OCI-LY1 (cell line): ENCODE data around the gene MRPL51.
"Not testable (repeated sequence)": the region's sequence is repeated elsewhere in the genome, so short reads cannot be mapped to it uniquely, and the experiment has no call there.

ENCODE experiments used
- H2AFZ ChIP-seq: fragments of 200-600 bp; sonication (generic), shearing (Covaris generic); 2 replicates; pipeline ENCODE4 v1.6.0; 2014; ENCODE audit warnings: antibody characterized with exemption, mild to moderate bottlenecking, low read length
- H3F3A ChIP-seq: fragments of 200-600 bp; sonication (generic), shearing (Covaris generic); 2 replicates; pipeline ENCODE4 v1.6.0; 2014; ENCODE audit warnings: mild to moderate bottlenecking, antibody characterized with exemption, low read length, moderate library complexity; ENCODE audit not compliant: insufficient read depth
- H3K27ac ChIP-seq: fragments of 200-600 bp; sonication (generic); 2 replicates; pipeline ENCODE4 v1.5.1; 2014; ENCODE audit warnings: low read length, mixed run types, mild to moderate bottlenecking, low read depth; ENCODE audit not compliant: poor library complexity, severe bottlenecking
- H3K27me3 ChIP-seq: fragments of 200-600 bp; sonication (generic); 2 replicates; pipeline ENCODE4 v1.6.0; 2014; ENCODE audit warnings: antibody characterized with exemption, mild to moderate bottlenecking, low read length, moderate library complexity; ENCODE audit not compliant: insufficient read depth
- H3K36me3 ChIP-seq: fragments of 200-600 bp; sonication (generic); 2 replicates; pipeline ENCODE4 v1.6.1; 2014; ENCODE audit warnings: mild to moderate bottlenecking, antibody characterized with exemption, low read length, moderate library complexity, mixed read lengths; ENCODE audit not compliant: insufficient read depth
- H3K4me1 ChIP-seq: fragments of 200-600 bp; sonication (generic); 2 replicates; pipeline ENCODE4 v1.5.1; 2014; ENCODE audit warnings: mild to moderate bottlenecking, low read length, moderate library complexity; ENCODE audit not compliant: insufficient read depth, severe bottlenecking
- H3K4me2 ChIP-seq: fragments of 200-600 bp; sonication (generic), shearing (Covaris generic); 2 replicates; pipeline ENCODE4 v1.6.1; 2014; ENCODE audit warnings: low read length
- H3K4me3 ChIP-seq: fragments of 200-600 bp; sonication (generic); 2 replicates; pipeline ENCODE4 v1.5.1; 2014; ENCODE audit warnings: low read length, low read depth, mild to moderate bottlenecking, mixed read lengths; ENCODE audit not compliant: poor library complexity, severe bottlenecking
- H3K79me2 ChIP-seq: fragments of 200-600 bp; shearing (Covaris generic); 2 replicates; pipeline ENCODE4 v1.6.1; 2016; ENCODE audit warnings: mixed run types, low read length, mixed read lengths; ENCODE audit not compliant: insufficient read depth
- H3K9ac ChIP-seq: fragments of 200-600 bp; sonication (generic), shearing (Covaris generic); 2 replicates; pipeline ENCODE4 v1.6.1; 2014; ENCODE audit warnings: mild to moderate bottlenecking, low read length, mixed read lengths
- H3K9me2 ChIP-seq: fragments of 200-600 bp; sonication (generic), shearing (Covaris generic); 2 replicates; pipeline ENCODE4 v1.6.1; 2014; ENCODE audit warnings: low read depth, mild to moderate bottlenecking, low read length, mixed read lengths
- H3K9me3 ChIP-seq: fragments of 200-600 bp; shearing (Covaris generic); 2 replicates; pipeline ENCODE4 v1.6.1; 2014; ENCODE audit warnings: low read length, mixed read lengths
- H4K20me1 ChIP-seq: fragments of 200-600 bp; sonication (generic), shearing (Covaris generic); 2 replicates; pipeline ENCODE4 v1.6.0; 2016; ENCODE audit warnings: mild to moderate bottlenecking, low read length; ENCODE audit not compliant: insufficient read depth
- EZH2 ChIP-seq: fragments of 200-600 bp; sonication (generic), shearing (Covaris generic); IDR thresholded peaks from 2 replicates; pipeline ENCODE4 v1.8.0; 2017; ENCODE audit warnings: borderline replicate concordance, mixed run types, mild to moderate bottlenecking, antibody characterized with exemption, low read length, moderate library complexity, mixed read lengths
- TF ChIP-seq, protein P1 (sequence below): fragments of 200-600 bp; sonication (generic), shearing (Covaris generic); IDR thresholded peaks from 2 replicates; pipeline ENCODE4 v1.5.1; 2017; ENCODE audit warnings: mild to moderate bottlenecking, antibody characterized with exemption, low read length, moderate library complexity, mixed read lengths

MRPL51 gene

DNA sequence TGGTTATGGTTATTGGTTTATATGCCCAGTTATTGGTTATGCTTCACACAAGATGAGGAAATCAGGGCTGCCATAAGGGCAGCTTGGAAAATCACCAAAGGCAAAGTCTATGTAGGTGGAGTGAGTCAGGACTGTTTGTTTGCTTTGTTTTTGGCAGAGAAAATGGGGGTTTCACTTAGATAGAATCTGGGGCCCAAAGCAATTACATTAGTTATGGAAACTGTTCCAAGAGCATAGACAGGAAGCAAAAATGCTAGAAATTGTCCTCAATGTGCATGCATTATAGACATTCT, 24.8 kb downstream of the MRPL51 start:
- no peak overlapping the region; the same call in 1 of the 2 replicates for H3K9ac ChIP-seq
- no peaks in the 10 kb centered on the region for H3K27me3 ChIP-seq
- H3K4me2 ChIP-seq: peak overlapping the region; percentile 95
- H3K79me2 ChIP-seq: peaks cover 24% of the 10 kb centered on the region
- no peak for TF ChIP-seq EZH2
- TF ChIP-seq, protein P1, sequence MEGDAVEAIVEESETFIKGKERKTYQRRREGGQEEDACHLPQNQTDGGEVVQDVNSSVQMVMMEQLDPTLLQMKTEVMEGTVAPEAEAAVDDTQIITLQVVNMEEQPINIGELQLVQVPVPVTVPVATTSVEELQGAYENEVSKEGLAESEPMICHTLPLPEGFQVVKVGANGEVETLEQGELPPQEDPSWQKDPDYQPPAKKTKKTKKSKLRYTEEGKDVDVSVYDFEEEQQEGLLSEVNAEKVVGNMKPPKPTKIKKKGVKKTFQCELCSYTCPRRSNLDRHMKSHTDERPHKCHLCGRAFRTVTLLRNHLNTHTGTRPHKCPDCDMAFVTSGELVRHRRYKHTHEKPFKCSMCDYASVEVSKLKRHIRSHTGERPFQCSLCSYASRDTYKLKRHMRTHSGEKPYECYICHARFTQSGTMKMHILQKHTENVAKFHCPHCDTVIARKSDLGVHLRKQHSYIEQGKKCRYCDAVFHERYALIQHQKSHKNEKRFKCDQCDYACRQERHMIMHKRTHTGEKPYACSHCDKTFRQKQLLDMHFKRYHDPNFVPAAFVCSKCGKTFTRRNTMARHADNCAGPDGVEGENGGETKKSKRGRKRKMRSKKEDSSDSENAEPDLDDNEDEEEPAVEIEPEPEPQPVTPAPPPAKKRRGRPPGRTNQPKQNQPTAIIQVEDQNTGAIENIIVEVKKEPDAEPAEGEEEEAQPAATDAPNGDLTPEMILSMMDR: no peak
- H3K9me2 ChIP-seq: no peaks in the 10 kb centered on the region
- H3K4me1 ChIP-seq: peaks cover 48% of the 10 kb centered on the region
- no peak overlapping the region for H2AFZ ChIP-seq
- H3K9me3 ChIP-seq: 0 out of 2 replicates have a peak, but pooled peaks cover 3% of the 10 kb centered on the region
- no peak overlapping the region for H3K27ac ChIP-seq
- 0 out of 2 replicates have a peak, but pooled peaks cover 5% of the 10 kb centered on the region for H3F3A ChIP-seq
- H3K36me3 ChIP-seq: peaks cover 60% of the 10 kb centered on the region
- H3K4me3 ChIP-seq: peak overlapping the region; percentile 89
- no peaks in the 10 kb centered on the region for H4K20me1 ChIP-seq

DNA sequence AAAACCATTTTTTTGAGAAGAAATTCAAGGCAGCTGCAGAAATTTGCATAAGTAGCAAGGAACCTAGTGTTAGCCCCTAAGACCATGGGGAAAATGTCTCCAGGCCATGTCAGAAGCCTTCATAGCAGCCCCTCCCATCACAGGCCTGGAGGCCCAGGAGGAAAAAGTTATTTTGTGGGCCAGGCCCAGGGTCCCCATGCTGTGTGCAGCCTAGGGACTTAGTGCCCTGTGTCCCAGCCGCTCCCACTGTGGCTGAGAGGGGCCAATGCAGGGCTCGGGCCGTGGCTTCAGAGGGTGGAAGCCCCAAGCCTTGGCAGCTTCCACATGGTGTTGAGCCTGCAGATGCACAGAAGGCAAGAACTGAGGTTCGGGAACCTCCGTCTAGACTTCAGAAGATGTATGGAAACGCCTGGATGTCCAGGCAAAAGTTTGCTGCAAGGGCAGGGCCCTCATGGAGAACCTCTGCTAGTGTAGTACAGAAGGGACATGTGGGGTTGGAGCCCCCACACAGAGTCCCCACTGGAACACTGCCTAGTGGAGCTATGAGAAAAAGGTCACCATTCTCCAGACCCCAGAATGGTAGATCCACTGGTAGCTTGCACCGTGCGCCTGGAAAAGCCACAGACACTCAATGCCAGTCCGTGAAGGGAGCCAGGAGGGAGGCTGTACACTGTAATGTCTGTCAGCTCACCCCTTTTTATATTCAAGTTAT, 25.3 kb downstream of the MRPL51 start:
- Histone ChIP-seq H3K36me3 (peaks cover 66% of the 10 kb centered on the region), H3K4me3 (peak overlapping the region; percentile 89), H3K4me1 (peaks cover 53% of the 10 kb centered on the region), H3K4me2 (peak overlapping the region; percentile 95; the same call in 1 of the 2 replicates), H3K79me2 (peaks cover 24% of the 10 kb centered on the region)
- H3F3A ChIP-seq, H3K27ac ChIP-seq, H4K20me1 ChIP-seq, H2AFZ ChIP-seq, H3K9me2 ChIP-seq, H3K27me3 ChIP-seq, H3K9me3 ChIP-seq, H3K9ac ChIP-seq: not testable (repeated sequence)

DNA sequence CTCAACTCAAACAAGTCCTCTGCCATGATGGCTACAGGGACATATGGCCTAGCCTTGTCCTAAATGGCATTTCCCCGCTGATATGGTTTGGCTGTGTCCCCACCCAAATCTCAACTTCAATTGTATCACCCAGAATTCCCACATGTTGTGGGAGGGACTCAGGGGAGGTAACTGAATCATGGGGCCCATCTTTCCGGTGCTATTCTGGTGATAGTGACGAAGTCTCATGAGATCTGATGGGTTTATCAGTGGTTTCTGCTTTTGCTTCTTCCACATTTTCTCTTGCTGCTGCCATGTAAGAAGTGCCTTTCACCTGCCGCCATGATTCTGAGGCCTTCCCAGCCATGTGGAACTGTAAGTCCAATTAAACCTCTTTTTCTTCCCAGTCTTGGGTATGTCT, 26.3 kb downstream of the MRPL51 start:
- not testable (repeated sequence) for H3K27me3 ChIP-seq

DNA sequence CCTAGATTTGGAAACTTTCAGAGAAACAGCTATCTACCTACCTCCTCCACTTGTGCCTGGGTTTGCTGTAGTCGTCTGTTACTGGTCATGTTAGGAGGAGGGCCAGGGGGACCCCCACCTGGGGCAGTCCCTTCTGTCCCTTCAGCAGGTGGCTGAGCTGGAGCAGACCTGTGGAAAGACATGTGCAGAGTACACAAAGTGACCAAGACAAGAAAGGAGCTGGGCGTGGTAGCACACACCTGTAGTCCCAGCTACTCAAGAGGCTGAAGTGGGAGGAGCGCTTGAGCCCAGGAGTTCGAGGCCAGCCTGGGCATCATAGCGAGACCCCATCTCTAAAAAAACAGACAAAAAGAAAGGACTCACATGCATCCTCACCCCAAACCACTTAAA, 26.9 kb downstream of the MRPL51 start:
- TF ChIP-seq, protein P1: no peak
- TF ChIP-seq EZH2: no peak
- Histone ChIP-seq H2AFZ (no peak overlapping the region), H3K4me1 (peaks cover 65% of the 10 kb centered on the region), H3K9me2 (no peaks in the 10 kb centered on the region), H3F3A (no peaks in the 10 kb centered on the region), H3K4me3 (no peak overlapping the region), H4K20me1 (no peaks in the 10 kb centered on the region), H3K79me2 (peaks cover 24% of the 10 kb centered on the region), H3K36me3 (peaks cover 80% of the 10 kb centered on the region), H3K4me2 (no peak overlapping the region), H3K9ac (no peak overlapping the region), H3K27me3 (no peaks in the 10 kb centered on the region), H3K27ac (peak overlapping the region; percentile 45), H3K9me3 (0 out of 2 replicates have a peak, but pooled peaks cover 3% of the 10 kb centered on the region)

More for the DNA sequence above, 26.3 kb downstream of the MRPL51 start:
- not testable (repeated sequence) for H2AFZ ChIP-seq, H3K4me3 ChIP-seq, H3K9me2 ChIP-seq, H3K9me3 ChIP-seq, H3K4me2 ChIP-seq, H3K9ac ChIP-seq, H4K20me1 ChIP-seq, H3F3A ChIP-seq
- peaks cover 62% of the 10 kb centered on the region for H3K4me1 ChIP-seq
- peaks cover 75% of the 10 kb centered on the region for H3K36me3 ChIP-seq
- peaks cover 24% of the 10 kb centered on the region for H3K79me2 ChIP-seq
- H3K27ac ChIP-seq: peak overlapping the region; percentile 45
